Measurements from ENCODE around the gene GARS1.

The GARS1 gene

GRCh38 chr7:30652698-30653641 lies 58.3 kb downstream of the GARS1 start:
- no peak overlapping the region for H3K4me3 ChIP-seq (ENCODE audit: low read depth, low read length)

GRCh38 chr7:30654296-30655090 lies 59.8 kb downstream of the GARS1 start:
- no peak overlapping the region for H3K4me3 ChIP-seq (ENCODE audit: low read depth, low read length)

- H3K4me3 ChIP-seq (ENCODE audit: low read depth, low read length), result no peak overlapping the region
Observed at GRCh38 chr7:30655096-30655970, 60.7 kb downstream of the GARS1 start.

GRCh38 chr7:30656006-30656957 lies 61.6 kb downstream of the GARS1 start:
- no peak overlapping the region for H3K4me3 ChIP-seq (ENCODE audit: low read depth, low read length)

- no peak overlapping the region for H3K4me3 ChIP-seq (ENCODE audit: low read depth, low read length)
Observed at GRCh38 chr7:30657131-30657530, 62.5 kb downstream of the GARS1 start.

- H3K4me3 ChIP-seq (ENCODE audit: low read depth, low read length), result no peak overlapping the region
Observed at GRCh38 chr7:30658479-30659074, 63.9 kb downstream of the GARS1 start.

- no peak overlapping the region for H3K4me3 ChIP-seq (ENCODE audit: low read depth, low read length)
Observed at GRCh38 chr7:30659312-30659711, 64.6 kb downstream of the GARS1 start.

GRCh38 chr7:30660331-30661255 lies 65.9 kb downstream of the GARS1 start:
- H3K4me3 ChIP-seq (ENCODE audit: low read depth, low read length), result no peak overlapping the region

GRCh38 chr7:30661926-30662325 lies 67.2 kb downstream of the GARS1 start:
- no peak overlapping the region for H3K4me3 ChIP-seq (ENCODE audit: low read depth, low read length)

- no peak overlapping the region for H3K4me3 ChIP-seq (ENCODE audit: low read depth, low read length)
Observed at GRCh38 chr7:30662431-30662939, 67.8 kb downstream of the GARS1 start.

GRCh38 chr7:30663414-30663813 lies 68.7 kb downstream of the GARS1 start:
- H3K4me3 ChIP-seq (ENCODE audit: low read depth, low read length), result no peak overlapping the region

GRCh38 chr7:30664184-30664885 lies 69.7 kb downstream of the GARS1 start:
- no peak overlapping the region for H3K4me3 ChIP-seq (ENCODE audit: low read depth, low read length)

GRCh38 chr7:30665043-30665442 lies 70.4 kb downstream of the GARS1 start:
- H3K4me3 ChIP-seq (ENCODE audit: low read depth, low read length), result no peak overlapping the region

GRCh38 chr7:30665449-30665848 lies 70.8 kb downstream of the GARS1 start:
- no peak overlapping the region for H3K4me3 ChIP-seq (ENCODE audit: low read depth, low read length)

GRCh38 chr7:30667172-30667571 lies 72.5 kb downstream of the GARS1 start:
- H3K4me3 ChIP-seq (ENCODE audit: low read depth, low read length), result no peak overlapping the region

- no peak overlapping the region for H3K4me3 ChIP-seq (ENCODE audit: low read depth, low read length)
Observed at GRCh38 chr7:30668102-30668501, 73.4 kb downstream of the GARS1 start.

GRCh38 chr7:30671793-30672465 lies 77.3 kb downstream of the GARS1 start:
- no peak overlapping the region for H3K4me3 ChIP-seq (ENCODE audit: low read depth, low read length)
